Measurements from ENCODE around the gene PRR11.
"Not testable (repeated sequence)": the region's sequence is repeated elsewhere in the genome, so short reads cannot be mapped to it uniquely, and the experiment has no call there.

The PRR11 gene

GRCh38 chr17:59152925-59153324, 2.6 kb upstream of the PRR11 start:
- DNase-seq (ENCODE audit: low spot score), result no peak

DNA sequence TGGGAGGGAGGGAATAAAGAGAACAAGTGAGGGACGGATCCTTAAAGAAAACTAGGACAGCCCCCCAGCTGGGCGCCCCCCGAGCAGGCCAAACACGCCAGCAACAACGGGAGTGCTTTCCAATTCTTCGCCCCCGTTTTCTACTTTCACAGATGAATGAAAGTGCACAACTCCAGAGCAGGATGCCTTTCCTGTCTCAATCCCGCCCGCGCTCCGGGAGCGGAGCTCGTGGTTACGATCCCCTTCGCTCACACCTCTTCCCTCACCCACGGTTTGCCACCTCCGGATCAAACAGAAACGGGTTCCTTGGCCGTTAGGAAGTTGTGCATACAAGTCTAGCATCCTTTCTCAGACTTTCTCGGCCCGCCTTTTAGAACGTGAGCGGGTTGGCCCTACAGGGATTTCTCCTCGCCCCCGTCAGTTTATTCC, 1.2 kb upstream of the PRR11 start:
- no peak for DNase-seq (ENCODE audit: low spot score)

GRCh38 chr17:59154721-59155438, 666 bp upstream of the PRR11 start, which contains the start of gene SKA2:
Gene SKA2 (minus strand): TSS chr17:59155186. CDS start chr17:59155163, 23 bp downstream.
- peak; percentile 97 for DNase-seq (ENCODE audit: low spot score)

GRCh38 chr17:59160157-59161025, 4.8 kb downstream of the PRR11 start:
- no peak for DNase-seq (ENCODE audit: low spot score)

- DNase-seq (ENCODE audit: low spot score), result no peak
Measured at GRCh38 chr17:59161477-59161876, 5.9 kb downstream of the PRR11 start.

DNA sequence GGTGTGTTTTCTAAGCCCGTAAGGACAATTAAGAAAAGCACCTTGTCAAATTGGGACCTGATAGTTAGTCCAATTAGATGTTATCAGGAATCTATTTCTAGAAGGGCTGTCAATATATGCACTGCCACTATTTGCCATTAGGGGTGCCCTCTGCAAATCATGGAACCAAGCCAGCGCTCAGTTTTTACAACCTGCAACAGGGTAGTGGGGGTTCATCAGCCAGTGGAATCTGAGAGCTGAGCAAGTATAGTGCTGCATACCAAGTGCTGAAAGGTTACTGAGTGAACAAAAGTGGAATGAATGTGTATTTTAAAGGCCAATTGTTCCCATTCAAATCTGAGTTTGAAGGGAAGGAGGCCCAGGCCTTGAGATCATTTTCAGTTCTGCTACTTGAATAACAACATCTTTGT, 10.4 kb downstream of the PRR11 start:
- no peak for DNase-seq (ENCODE audit: low spot score)

DNA sequence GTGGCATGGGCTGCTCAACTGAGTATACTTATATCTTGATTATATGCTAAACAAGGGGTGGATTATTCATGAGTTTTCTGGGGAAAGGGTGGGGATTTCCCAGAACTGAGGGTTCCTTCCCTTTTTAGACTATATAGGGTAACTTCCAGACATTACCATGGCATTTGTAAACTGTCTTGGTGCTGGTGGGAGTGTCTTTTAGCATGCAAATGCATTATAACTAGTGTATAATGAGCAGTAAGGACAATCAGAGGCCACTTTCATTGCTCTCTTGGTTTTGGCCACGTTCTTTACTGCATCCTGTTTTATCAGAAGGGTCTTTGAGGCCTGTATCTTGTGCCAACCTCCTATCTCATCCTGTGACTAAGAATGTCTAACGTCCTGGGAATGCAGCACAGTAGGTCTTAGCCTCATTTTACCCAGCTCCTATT, 12.0 kb downstream of the PRR11 start:
- no peak for DNase-seq (ENCODE audit: low spot score)

DNA sequence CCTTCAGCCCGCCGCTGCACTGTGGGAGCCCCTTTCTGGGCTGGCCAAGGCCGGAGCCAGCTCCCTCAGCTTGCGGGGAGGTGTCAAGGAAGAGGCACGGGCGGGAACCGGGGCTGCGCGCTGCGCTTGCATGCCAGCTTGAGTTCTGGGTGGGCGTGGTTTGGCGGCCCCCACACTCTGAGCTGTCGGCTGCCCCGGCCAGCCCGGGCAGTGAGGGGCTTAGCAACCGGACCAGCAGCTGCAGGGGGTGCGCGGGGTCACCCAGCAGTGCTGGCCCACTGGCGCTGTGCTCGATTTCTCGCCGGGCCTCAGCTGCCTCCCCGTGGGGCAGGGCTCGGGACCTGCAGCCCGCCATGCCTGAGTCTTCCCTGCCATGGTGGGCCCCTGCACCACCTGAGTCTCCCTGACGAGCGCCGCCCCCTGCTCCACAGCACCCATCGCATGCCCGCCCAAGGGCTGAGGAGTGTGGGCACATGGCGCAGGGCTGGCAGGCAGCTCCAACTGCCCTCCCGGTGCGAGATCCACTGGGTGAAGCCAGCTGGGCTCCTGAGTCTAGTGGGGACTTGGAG, 17.0 kb downstream of the PRR11 start:
- DNase-seq (ENCODE audit: low spot score), result peak; percentile 34

DNA sequence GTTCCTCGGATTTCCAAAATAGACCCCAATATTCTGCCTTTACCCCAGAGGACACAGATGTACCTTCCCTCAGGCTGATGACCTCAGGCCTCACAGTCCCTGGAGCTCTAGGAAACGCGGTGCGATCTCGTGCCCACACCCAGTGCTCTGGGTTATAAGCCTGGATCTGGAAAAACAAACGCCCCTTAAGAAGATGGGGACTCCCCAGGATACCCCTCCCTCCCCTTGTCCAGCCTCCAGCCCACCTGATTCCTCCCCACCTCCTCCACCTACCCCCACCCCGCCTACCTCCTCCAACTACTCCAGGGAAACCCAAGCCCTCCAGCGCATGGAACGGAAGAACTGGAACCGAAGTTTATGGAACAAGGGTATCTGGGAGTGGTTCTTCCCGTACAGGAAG, 19.1 kb downstream of the PRR11 start:
- DNase-seq (ENCODE audit: low spot score), result no peak

GRCh38 chr17:59175076-59175475, 19.5 kb downstream of the PRR11 start:
- no peak for DNase-seq (ENCODE audit: low spot score)

- no peak for DNase-seq (ENCODE audit: low spot score)
Measured at GRCh38 chr17:59178266-59178985, 22.9 kb downstream of the PRR11 start.

- DNase-seq (ENCODE audit: low spot score), result not testable (repeated sequence)
Measured at GRCh38 chr17:59179601-59180000, 24.1 kb downstream of the PRR11 start.

DNA sequence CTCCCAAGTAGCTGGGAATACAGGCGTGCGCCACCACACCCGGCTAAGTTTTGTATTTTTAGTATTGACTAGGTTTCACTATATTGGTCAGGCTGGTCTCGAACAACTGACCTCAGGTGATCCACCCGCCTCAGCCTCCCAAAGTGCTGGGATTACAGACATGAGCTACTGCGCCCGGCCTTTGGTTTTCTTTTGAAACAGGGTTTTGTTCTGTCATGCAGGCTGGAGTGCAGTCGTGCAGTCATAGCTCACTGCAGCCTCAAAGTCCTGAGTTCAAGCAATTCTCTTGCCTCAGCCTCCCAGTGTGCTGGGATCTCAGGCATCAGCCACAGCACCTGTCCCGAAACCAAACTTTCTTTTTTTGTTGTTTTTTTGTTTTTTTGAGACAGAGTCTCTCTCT, 25.1 kb downstream of the PRR11 start:
- DNase-seq (ENCODE audit: low spot score), result no peak

GRCh38 chr17:59181481-59181880, 25.9 kb downstream of the PRR11 start:
- DNase-seq (ENCODE audit: low spot score), result no peak

- DNase-seq (ENCODE audit: low spot score), result no peak
Measured at GRCh38 chr17:59185997-59186396, 30.5 kb downstream of the PRR11 start.

DNA sequence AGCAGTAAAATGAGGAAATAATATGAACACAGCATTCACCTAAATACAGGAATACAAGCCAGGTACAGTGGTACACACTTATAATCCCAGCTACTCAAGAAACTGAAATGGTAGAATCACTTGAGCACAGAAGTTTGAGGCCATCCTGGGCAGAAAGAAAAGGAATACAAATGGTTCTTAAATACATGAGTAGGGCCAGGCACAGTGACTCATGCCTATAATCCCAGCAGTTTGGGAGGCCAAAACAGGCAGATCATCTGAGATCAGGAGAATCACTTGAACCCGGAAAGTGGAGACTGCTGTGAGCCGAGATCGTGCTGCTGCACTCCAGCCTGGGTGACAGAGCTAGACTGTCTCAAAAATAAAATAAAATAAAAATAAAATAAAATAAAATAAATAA, 31.3 kb downstream of the PRR11 start:
- DNase-seq (ENCODE audit: low spot score), result no peak

DNA sequence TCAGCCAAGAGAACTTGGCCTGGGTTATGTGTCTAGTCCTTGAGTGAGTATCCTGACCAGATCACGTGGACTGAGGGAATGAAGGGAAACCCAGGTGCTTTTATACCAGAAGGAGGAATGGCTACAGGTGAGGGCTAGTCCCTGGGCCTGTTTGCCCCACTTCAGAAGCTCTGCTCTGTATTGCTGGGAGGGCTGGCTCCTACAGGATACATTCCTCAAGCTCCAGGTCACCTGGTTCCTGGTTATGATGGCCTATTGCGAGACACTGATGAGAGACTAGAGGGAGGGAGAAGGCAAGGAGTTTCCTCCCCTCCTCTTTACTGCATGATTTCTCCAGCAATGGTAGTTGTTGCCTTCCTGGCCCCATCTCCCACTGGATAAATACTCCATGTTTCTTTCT, 35.3 kb downstream of the PRR11 start:
- DNase-seq (ENCODE audit: low spot score), result no peak

DNA sequence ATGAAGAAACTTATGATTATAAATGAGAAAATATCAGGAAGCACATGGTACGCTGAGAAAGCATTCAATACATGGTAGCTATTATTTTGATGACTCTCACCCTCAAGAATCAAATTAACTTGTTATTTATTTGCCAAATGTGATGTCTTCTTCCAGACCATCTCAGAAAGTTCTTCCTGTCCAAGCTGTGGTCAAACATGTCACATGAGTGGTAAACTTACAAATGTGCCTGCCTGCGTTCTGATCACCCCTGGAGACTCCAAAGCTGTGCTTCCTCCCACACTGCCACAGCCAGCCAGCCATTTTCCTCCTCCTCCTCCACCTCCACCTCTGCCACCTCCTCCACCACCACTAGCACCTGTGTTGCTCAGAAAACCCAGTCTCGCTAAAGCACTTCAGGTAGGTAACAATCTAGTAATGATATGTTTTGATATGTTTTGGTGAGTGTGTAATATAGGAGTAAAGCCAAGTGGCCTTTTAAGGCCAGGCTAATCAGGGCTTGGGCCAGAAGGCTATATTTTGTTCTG, 37.9 kb downstream of the PRR11 start:
- no peak for DNase-seq (ENCODE audit: low spot score)

DNA sequence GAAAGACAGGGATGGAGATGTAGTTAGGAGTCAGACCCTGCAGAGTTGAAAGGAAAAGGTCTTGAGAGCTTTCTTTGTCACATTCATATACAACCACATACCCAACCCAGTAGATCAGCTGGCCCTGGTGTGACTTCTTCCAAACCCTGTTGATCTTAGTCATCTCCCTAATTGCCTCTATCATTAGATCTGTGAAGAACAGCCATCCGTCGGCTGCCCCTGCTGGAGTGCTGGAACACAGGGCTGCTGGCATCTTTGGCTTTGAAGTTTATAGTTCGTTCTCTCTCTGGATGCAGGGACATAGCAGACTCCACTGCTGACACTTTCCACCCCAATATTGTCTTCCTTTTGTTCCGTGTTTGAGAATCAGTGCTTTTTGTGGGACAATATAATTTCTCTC, 43.9 kb downstream of the PRR11 start:
- no peak for DNase-seq (ENCODE audit: low spot score)

DNA sequence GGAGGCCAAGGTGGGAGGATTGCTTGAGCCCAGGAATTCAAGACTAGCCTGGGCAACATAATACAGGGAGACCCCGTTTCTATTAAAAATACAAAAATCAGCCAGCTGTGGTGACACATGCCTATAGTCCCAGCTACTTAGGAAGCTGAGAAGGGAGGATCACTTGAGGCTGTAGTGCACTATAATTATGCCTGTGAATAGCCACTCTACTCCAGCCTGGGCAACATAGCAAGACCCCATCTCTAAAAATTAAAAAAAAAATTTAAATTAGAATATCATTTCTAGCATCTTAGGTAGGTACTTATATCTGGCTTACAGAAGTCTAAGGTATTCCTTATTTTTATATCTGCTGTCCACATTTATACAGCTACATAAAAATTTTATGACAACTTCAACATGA, 46.8 kb downstream of the PRR11 start:
- no peak for DNase-seq (ENCODE audit: low spot score)

DNA sequence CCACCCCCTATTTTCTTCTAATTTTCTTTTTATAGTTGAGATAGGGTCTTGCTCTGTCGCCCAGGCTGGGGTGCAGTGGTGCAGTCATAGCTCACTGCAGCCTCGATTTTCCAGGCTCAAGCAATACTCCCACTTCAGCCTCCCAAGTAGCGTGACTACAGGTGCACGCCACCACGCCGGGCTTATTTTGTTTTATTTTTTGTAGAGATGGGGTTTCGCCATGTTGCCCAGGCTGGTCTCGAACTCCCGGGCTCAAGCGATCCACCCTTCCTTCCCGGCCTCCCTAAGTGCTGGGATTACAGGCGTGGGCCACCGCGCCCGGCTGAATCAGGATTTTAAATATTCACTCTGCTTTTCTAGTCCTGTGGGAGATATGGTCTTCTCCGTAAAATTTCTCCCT, 63.8 kb downstream of the PRR11 start:
- no peak for DNase-seq (ENCODE audit: low spot score)

- no peak for DNase-seq (ENCODE audit: low spot score)
Measured at GRCh38 chr17:59219992-59220327, 64.4 kb downstream of the PRR11 start.
